Stimulated activated CD8-positive, alpha-beta memory T cell treated with anti-CD3 and anti-CD28 coated beads, Interleukin-7, amount 100 ng/mL, for 1 hour (primary cell): ENCODE data around the gene USP28.
"Not testable (repeated sequence)": the region's sequence is repeated elsewhere in the genome, so short reads cannot be mapped to it uniquely, and the experiment has no call there.

Experiments used
- DNase-seq, 2 donors: peaks; one replicate each; pipeline ENCODE4 v3.0.0-alpha.2; 2020; ENCODE audit warnings: low read depth in 2 of 2

Gene USP28

DNA sequence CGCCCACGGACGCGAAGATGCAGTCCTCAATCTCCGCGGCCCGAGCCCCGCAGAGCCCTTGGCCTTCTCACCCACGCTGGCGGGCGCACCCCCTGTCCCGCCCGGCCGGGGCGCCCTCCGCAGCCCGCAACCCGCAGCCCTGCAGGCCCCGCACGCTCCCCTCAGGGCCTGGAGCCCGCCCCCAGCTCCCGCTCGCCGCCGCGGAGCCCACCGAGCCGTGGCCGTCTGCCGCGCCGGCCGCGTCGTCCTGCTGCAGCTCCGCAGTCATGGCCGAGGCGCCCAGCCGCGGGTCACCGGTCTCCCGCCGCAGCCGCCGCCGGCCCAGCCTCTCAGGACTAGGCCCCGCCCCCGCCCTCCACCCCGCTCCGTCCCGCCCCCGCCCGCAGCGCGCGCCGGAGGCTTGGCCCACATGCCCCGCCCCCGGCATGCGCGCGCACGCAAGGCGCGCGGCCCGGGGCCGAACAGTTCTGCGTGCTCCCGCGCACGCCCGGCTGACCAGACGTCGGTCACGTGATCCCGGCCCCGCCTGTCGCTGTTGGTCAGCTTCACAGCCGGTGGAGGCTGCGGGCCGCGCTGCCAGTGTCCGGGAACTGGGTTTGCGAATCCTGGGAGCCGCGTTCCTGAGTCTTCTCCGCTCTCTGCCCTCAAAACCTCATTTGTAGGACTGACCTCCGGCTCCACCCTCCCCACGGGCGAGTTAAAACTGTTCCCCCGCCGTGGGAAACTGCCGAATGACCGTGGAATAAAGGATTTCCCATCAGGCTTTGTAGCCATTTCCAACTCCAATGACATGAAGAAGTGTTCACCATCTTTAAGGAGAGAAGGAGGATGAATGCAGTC lies at the start of gene USP28:
Gene USP28, minus strand, starts transcription at position 339 of the 840 bp plus-strand sequence. Its CDS starts 71 bp downstream, at position 268.
- peak; percentile 49 to 63 for DNase-seq

DNA sequence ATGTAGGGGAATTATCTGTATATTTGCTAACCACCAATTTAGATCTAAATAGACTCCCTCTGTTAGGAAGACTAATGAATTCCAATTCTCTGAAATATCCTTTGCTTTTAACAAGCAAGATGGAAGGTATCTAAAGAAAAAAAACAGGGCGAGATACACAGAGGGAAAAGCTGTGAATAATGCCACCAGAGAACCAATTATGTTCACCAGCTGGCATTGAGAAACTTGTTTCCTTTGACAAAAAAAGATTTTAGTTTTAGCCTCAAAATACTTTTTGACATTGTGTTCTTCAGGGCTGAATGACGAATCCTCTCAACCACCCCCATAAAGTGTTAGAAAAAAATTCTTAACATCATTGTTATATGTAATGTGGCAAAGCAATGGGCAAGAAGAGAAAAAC lies 48.2 kb upstream of the USP28 start:
- no peak for DNase-seq

- DNase-seq, result not testable (repeated sequence)
Measured at GRCh38 chr11:113911491-113911890, 36.1 kb upstream of the USP28 start.

GRCh38 chr11:113908098-113908497 lies 32.7 kb upstream of the USP28 start:
- no peak for DNase-seq

DNA sequence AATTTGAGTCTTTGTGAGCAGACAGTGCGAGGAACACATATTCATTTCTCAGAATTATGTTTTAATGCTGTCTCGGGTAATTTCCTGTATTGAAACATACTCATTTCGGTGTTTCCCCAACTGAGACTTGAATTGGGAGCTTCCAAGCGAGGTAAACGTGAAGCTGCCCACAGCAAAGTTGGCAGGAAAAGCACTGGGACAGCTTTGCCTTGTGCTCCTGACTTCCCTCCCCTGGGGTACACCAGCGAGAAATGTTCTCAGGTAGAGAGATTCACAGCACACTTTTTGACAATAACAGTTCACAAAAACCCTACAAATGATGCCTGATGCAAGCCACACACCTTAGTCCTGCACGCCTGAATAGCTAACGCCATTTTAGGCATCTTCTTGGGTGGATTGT lies 32.3 kb upstream of the USP28 start:
- no peak for DNase-seq

- DNase-seq, result no peak
Measured at GRCh38 chr11:113907152-113907551, 31.8 kb upstream of the USP28 start.

- DNase-seq, result no peak
Measured at GRCh38 chr11:113906516-113906915, 31.1 kb upstream of the USP28 start.

GRCh38 chr11:113906038-113906437 lies 30.7 kb upstream of the USP28 start:
- DNase-seq, result no peak

GRCh38 chr11:113904379-113905101 lies 29.2 kb upstream of the USP28 start, which contains the start of gene HTR3B:
Gene HTR3B, plus strand, starts transcription at chr11:113904796. Its CDS starts 138 bp downstream, at chr11:113904934.
- DNase-seq, result no peak

GRCh38 chr11:113901141-113901540 lies 25.8 kb upstream of the USP28 start:
- DNase-seq, result no peak

GRCh38 chr11:113896156-113896879 lies 20.9 kb upstream of the USP28 start:
- no peak for DNase-seq

- DNase-seq, result no peak
Measured at GRCh38 chr11:113895367-113896155, 20.2 kb upstream of the USP28 start.

GRCh38 chr11:113894421-113894996 lies 19.1 kb upstream of the USP28 start:
- DNase-seq, result no peak

DNA sequence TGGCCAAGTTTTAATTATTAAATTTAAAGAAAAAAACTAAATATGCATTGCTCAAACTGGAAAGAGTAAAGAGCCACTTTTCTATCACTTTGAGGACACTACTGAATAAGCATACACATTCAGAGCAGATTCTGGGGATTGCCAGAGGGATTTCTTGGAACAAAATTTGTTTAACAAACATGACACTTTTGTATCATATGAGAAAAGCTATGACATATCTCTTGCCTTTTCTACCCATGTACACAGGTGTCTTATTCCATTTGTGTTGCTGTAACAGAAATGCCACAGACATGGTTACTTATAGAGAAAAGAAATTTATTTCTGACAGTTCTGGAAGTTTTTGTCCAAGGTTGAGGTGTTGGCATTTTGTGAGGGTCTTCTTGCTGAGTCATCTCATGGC lies 13.5 kb upstream of the USP28 start:
- DNase-seq, result no peak

DNA sequence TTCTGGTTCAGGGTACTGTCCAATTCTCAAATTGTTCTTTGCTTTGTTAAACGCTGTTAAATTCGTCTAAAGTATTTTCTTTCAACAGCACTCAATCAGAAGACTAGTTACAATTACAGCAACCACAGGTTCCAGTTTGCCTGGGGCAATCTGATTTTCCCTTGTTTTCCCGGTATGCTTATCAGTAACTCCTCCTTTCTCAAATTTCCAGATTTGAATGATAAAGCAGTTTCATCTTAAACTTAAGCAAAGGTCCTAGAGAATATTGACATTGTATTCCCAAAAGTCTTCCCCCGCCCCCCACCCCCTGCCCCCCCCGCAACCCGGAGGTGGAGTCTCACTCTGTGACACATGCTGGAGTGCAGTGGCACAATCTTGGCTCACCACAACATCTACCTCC lies 10.5 kb upstream of the USP28 start:
- no peak for DNase-seq

GRCh38 chr11:113884361-113884836 lies 9.0 kb upstream of the USP28 start:
- no peak for DNase-seq

DNA sequence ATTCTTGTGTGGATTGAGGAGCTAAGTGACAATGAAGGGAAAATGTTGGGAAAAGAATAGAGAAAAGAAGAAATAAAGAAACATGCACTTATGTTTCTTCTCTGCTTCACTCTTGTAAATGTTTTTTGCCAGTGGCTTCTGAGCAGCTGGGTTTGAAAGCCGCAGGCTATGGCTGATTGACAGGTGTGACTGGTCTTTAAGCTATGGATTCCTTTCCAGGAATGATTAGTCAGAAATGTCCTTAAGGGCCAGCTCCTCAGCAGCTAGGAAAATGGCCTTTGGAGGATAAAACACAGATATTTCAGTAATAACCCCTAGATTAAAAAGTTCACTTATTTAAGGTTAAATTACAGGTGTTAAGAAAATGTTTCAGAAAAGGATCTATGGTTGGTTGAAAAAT lies 6.5 kb upstream of the USP28 start:
- DNase-seq, result no peak

DNA sequence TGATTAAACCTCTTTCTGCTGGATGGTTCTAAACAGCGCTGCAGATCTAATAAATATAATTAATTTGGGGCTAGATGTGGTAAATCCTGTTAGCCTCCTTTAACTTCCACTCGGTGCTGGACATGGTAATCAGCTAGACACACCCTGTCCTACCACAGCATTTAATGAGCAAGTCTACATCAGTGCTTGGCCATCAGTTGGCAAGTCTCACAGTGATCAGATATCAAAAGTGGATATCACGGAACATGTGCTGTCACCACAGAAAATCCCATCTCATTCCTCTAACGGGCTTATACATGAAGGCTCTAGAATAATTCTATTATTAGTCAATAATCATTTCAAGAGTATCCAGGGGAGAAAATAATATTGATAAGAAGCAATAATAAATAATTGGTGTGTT lies 5.6 kb upstream of the USP28 start:
- no peak for DNase-seq

DNA sequence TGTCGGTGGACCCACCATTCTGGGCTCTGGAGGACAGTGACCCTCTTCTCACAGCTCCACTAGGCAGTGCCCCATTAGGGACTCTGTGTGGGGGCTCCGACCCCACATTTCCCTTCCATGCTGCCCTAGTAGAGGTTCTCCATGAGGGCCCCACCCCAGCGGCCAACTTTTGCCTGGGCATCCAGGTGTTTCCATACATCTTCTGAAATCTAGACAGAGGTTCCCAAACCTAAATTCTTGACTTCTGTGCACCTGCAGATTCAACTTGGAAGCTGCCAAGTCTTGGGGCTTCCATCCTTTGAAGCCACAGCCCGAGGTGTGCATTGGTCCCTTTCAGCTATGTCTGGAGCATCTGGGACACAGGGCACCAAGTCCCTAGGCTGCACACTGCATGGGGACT lies 4.1 kb upstream of the USP28 start:
- not testable (repeated sequence) for DNase-seq

DNA sequence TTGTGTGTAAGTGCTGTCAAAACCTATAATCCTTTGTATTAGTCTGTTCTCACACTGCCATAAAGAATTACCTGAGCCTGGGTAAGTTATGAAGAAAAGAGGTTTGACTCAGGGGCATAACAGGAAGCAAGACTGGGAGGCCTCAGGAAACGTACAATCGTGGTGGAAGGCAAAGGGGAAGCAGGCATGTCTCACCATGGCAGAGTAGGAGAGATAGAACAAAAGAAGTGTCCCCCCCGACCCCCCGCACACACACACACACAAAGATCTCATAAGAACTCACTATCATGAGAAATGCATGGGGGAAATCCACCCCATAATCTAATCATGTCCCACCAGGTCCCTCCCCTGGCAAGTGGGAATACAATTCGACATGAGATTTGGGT lies 2.3 kb upstream of the USP28 start:
- no peak for DNase-seq
